Caco-2 (cell line): ENCODE data around the gene CROCC2. TPM values are rescaled to one million over a fixed set of nuclear protein-coding genes. Genes with fewer than 3 reads are reported as not detected.

Experiments used
- BruUV-seq: library from RNA; stranded (reverse); fragments of 400-500 nt; replicated peaks from 2 replicates; lab custom pipeline; 2021; lab: Mats Ljungman, UMichigan
- CTCF ChIA-PET: fragments of 300-600 bp; sonication (Branson Sonifier 250); formaldehyde crosslinking; loops from one replicate; lab custom pipeline; 2022; ENCODE audit warnings: antibody characterized with exemption; lab: Charles Lee
- POLR2A ChIA-PET: fragments of 300-600 bp; sonication (Branson Sonifier 250); formaldehyde crosslinking; loops from one replicate; lab custom pipeline; 2022; ENCODE audit warnings: antibody characterized with exemption; lab: Charles Lee
- DNase-seq, 2 experiments: peaks; one replicate each; pipeline versions ENCODE4 v3.0.0 to v3.0.0-alpha.2; 2020 to 2022
- H3K27me3 ChIP-seq: replicated peaks from 2 replicates; pipeline ENCODE4 v1.6.0; 2011; ENCODE audit warnings: low read length; ENCODE audit not compliant: control insufficient read depth, insufficient read depth
- H3K36me3 ChIP-seq: 2 replicates; pipeline ENCODE4 v1.5.1; 2011; ENCODE audit warnings: low read length; ENCODE audit not compliant: control insufficient read depth, insufficient read depth
- H3K4me1 ChIP-seq: fragments of 250-450 bp; sonication (Bioruptor Pico); 2 replicates; pipeline ENCODE4 v1.5.1; 2020; ENCODE audit warnings: mild to moderate bottlenecking
- H3K4me3 ChIP-seq: 2 replicates; pipeline ENCODE4 v1.5.1; 2011; ENCODE audit warnings: low read depth, mild to moderate bottlenecking, control low read depth, low read length
- H3K9me3 ChIP-seq: fragments of 250-450 bp; sonication (Bioruptor Pico); 2 replicates; pipeline ENCODE4 v1.5.1; 2020; ENCODE audit warnings: mild to moderate bottlenecking, moderate library complexity
- H3K27ac Mint-ChIP-seq: one replicate; pipeline ENCODE4 v1.8.0; 2022; ENCODE audit warnings: mixed read lengths; ENCODE audit not compliant: unreplicated experiment
- H3K27me3 Mint-ChIP-seq: one replicate; pipeline ENCODE4 v1.8.0; 2022; ENCODE audit warnings: mixed read lengths; ENCODE audit not compliant: insufficient read depth, unreplicated experiment
- H3K36me3 Mint-ChIP-seq: one replicate; pipeline ENCODE4 v1.8.0; 2022; ENCODE audit warnings: mild to moderate bottlenecking, mixed read lengths; ENCODE audit not compliant: insufficient read depth, unreplicated experiment
- H3K4me1 Mint-ChIP-seq: one replicate; pipeline ENCODE4 v1.8.0; 2022; ENCODE audit warnings: low read depth, mixed read lengths; ENCODE audit not compliant: unreplicated experiment
- H3K4me3 Mint-ChIP-seq: one replicate; pipeline ENCODE4 v1.8.0; 2022; ENCODE audit warnings: mild to moderate bottlenecking, moderate library complexity, mixed read lengths; ENCODE audit not compliant: unreplicated experiment
- H3K9me3 Mint-ChIP-seq: one replicate; pipeline ENCODE4 v1.8.0; 2022; ENCODE audit warnings: mixed read lengths; ENCODE audit not compliant: unreplicated experiment
- CTCF ChIP-seq, 2 experiments: fragments of 200-600 bp in 1 of 2; IDR thresholded peaks; 1 replicate in 1 of 2; 2 replicates in 1 of 2; pipeline versions ENCODE4 v1.5.1 to v1.8.0; 2011 to 2022; ENCODE audit warnings: antibody characterized with exemption in 1 of 2, control low read depth in 1 of 2, inconsistent platforms in 1 of 2, low read depth in 1 of 2, low read length in 1 of 2, mild to moderate bottlenecking in 1 of 2, moderate library complexity in 1 of 2; ENCODE audit not compliant: insufficient read depth in 1 of 2, severe bottlenecking in 1 of 2, unreplicated experiment in 1 of 2
- intact Hi-C: fragments of 100-400 bp; cut with micrococcal nuclease; formaldehyde crosslinking; loops from one replicate; pipeline ENCODE4 v1.10.0; 2022; ENCODE audit not compliant: unreplicated experiment
- total RNA-seq: library from RNA; stranded (reverse); gene quantifications from 2 replicates; pipeline ENCODE4 v1.2.3, GENCODE V29; 2022

Gene CROCC2
- total RNA-seq, 1 experiment from 2014 or later: not detected

- Mint-ChIP-seq H3K36me3 (no peaks in the 10 kb centered on the region), H3K27ac (no peak overlapping the region), H3K9me3 (no peaks in the 10 kb centered on the region), H3K4me3 (no peak overlapping the region), H3K27me3 (peaks cover 4% of the 10 kb centered on the region), H3K4me1 (no peaks in the 10 kb centered on the region)
- no peaks in the 10 kb centered on the region for H3K36me3 ChIP-seq
- CTCF ChIA-PET: no interaction called here
- BruUV-seq: no TSS peak
- H3K9me3 ChIP-seq: no peaks in the 10 kb centered on the region
- intact Hi-C loops: no loop called here
- H3K4me3 ChIP-seq: no peak overlapping the region
- no peaks in the 10 kb centered on the region for H3K4me1 ChIP-seq
- TF ChIP-seq CTCF (IDR thresholded peaks at IDR 0.05; ENCODE audit: insufficient read depth in 1 of 2, low read depth in 1 of 2, low read length in 1 of 2, severe bottlenecking in 1 of 2, unreplicated experiment in 1 of 2): no peak
- no peak for DNase-seq
- POLR2A ChIA-PET: no interaction called here
- no peaks in the 10 kb centered on the region for H3K27me3 ChIP-seq
Measured at GRCh38 chr2:240948905-240949790, 43.0 kb downstream of the CROCC2 start.

- H3K4me1 ChIP-seq: no peaks in the 10 kb centered on the region
- BruUV-seq: no TSS peak
- Mint-ChIP-seq H3K27me3 (peaks cover 7% of the 10 kb centered on the region), H3K27ac (no peak overlapping the region), H3K4me3 (no peak overlapping the region), H3K36me3 (no peaks in the 10 kb centered on the region), H3K4me1 (no peaks in the 10 kb centered on the region), H3K9me3 (no peaks in the 10 kb centered on the region)
- H3K36me3 ChIP-seq: no peaks in the 10 kb centered on the region
- ChIA-PET POLR2A (no interaction called here), CTCF (no interaction called here)
- DNase-seq: no peak
- H3K9me3 ChIP-seq: no peaks in the 10 kb centered on the region
- TF ChIP-seq CTCF (IDR thresholded peaks at IDR 0.05; ENCODE audit: insufficient read depth in 1 of 2, low read depth in 1 of 2, low read length in 1 of 2, severe bottlenecking in 1 of 2, unreplicated experiment in 1 of 2): no peak
- H3K4me3 ChIP-seq: no peak overlapping the region
- intact Hi-C loops: no loop called here
- no peaks in the 10 kb centered on the region for H3K27me3 ChIP-seq
Measured at GRCh38 chr2:240949791-240950705, 43.9 kb downstream of the CROCC2 start.

- Mint-ChIP-seq H3K36me3 (no peaks in the 10 kb centered on the region), H3K4me1 (no peaks in the 10 kb centered on the region), H3K27me3 (peaks cover 7% of the 10 kb centered on the region), H3K27ac (no peak overlapping the region), H3K4me3 (no peak overlapping the region), H3K9me3 (no peaks in the 10 kb centered on the region)
- no peak overlapping the region for H3K4me3 ChIP-seq
- no peaks in the 10 kb centered on the region for H3K9me3 ChIP-seq
- no TSS peak for BruUV-seq
- ChIA-PET CTCF (no interaction called here), POLR2A (no interaction called here)
- intact Hi-C loops: no loop called here
- DNase-seq: no peak
- H3K27me3 ChIP-seq: no peaks in the 10 kb centered on the region
- no peaks in the 10 kb centered on the region for H3K36me3 ChIP-seq
- TF ChIP-seq CTCF (IDR thresholded peaks at IDR 0.05; ENCODE audit: insufficient read depth in 1 of 2, low read depth in 1 of 2, low read length in 1 of 2, severe bottlenecking in 1 of 2, unreplicated experiment in 1 of 2): no peak
- no peaks in the 10 kb centered on the region for H3K4me1 ChIP-seq
Measured at GRCh38 chr2:240951045-240951594, 45.0 kb downstream of the CROCC2 start.
